ENCODE measurements around the gene JDP2.

The JDP2 gene

GRCh38 chr14:75406856-75407255 lies 21.0 kb upstream of the JDP2 start:
- Histone ChIP-seq H4K20me1 (ENCODE audit: insufficient read depth, low read length) (no peaks in the 10 kb centered on the region), H3K79me2 (ENCODE audit: insufficient read depth, low read length) (no peaks in the 10 kb centered on the region), H3K27ac (ENCODE audit: low read depth, low read length, poor library complexity, severe bottlenecking) (no peak overlapping the region), H3K27me3 (ENCODE audit: insufficient read depth, low read length) (peaks cover 5% of the 10 kb centered on the region; the same call in 1 of the 2 replicates), H3K36me3 (ENCODE audit: insufficient read depth, low read length) (no peaks in the 10 kb centered on the region), H3K9me3 (ENCODE audit: low read length) (no peaks in the 10 kb centered on the region), H3K4me3 (ENCODE audit: low read depth, low read length, poor library complexity, severe bottlenecking) (no peak overlapping the region), H3F3A (ENCODE audit: insufficient read depth, low read length) (no peaks in the 10 kb centered on the region), H3K4me1 (ENCODE audit: insufficient read depth, low read length, severe bottlenecking) (no peaks in the 10 kb centered on the region), H3K9ac (ENCODE audit: low read length) (no peak overlapping the region), H3K4me2 (ENCODE audit: low read length) (no peak overlapping the region), H3K9me2 (ENCODE audit: low read depth, low read length) (no peaks in the 10 kb centered on the region), H2AFZ (ENCODE audit: low read length) (no peak overlapping the region)
- TF ChIP-seq CTCF (IDR thresholded peaks at IDR 0.05; ENCODE audit: low read length) (no peak), EZH2 (IDR thresholded peaks at IDR 0.05; ENCODE audit: borderline replicate concordance, low read length) (no peak)

DNA sequence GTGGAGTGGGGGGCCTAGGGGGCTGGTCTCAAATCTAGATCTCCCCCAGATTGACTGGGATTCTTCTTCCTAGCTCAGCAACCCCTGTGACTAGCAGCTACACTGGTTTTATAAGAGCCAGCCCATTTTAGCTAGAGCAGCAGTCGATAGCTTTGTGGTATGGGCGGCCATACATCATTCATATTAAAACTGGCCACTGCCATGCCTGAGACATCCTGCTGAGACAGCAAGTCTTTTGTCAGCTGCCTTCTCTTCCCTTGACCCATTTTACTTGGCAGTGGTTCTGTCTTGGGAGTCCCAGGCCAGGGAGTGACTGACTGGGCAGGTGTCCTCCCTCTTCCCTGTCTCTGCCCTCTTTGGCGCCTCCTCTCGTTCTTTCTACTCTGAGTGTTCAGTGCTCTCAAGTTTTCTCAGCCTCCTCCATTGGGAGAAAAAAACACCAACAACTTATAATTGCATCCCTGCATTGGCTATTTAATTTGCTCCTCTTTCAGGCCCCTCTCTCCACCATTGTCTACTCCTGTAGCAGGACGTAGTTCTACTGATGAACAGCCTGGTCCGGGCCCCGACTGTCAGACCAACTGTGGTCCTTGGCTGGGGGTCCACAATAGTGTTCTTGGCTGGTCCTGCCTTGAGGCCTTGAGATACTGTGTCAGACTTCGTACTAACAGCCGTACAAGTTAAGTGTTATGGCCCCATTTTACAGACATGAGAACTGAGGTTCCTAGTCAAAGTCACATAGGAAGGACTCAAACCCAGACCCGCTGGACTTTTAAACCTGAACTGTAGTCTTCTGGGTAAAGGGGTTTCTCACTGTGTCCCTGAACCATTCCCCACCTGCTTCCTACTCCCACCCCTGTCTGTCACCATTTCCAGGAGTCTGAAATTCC lies 18.3 kb upstream of the JDP2 start:
- no peak overlapping the region for H3K4me3 ChIP-seq (ENCODE audit: low read depth, low read length, poor library complexity, severe bottlenecking)
- H3K4me2 ChIP-seq (ENCODE audit: low read length) = no peak overlapping the region
- no peak overlapping the region for H3K9ac ChIP-seq (ENCODE audit: low read length)
- H3K9me2 ChIP-seq (ENCODE audit: low read depth, low read length) = no peaks in the 10 kb centered on the region
- H3K4me1 ChIP-seq (ENCODE audit: insufficient read depth, low read length, severe bottlenecking) = no peaks in the 10 kb centered on the region
- no peaks in the 10 kb centered on the region; the same call in 1 of the 2 replicates for H3K36me3 ChIP-seq (ENCODE audit: insufficient read depth, low read length)
- H3K9me3 ChIP-seq (ENCODE audit: low read length) = 0 out of 2 replicates have a peak, but pooled peaks cover 3% of the 10 kb centered on the region
- no peaks in the 10 kb centered on the region; the same call in 1 of the 2 replicates for H3K27me3 ChIP-seq (ENCODE audit: insufficient read depth, low read length)
- H3F3A ChIP-seq (ENCODE audit: insufficient read depth, low read length) = no peaks in the 10 kb centered on the region
- H4K20me1 ChIP-seq (ENCODE audit: insufficient read depth, low read length) = no peaks in the 10 kb centered on the region
- TF ChIP-seq EZH2 (IDR thresholded peaks at IDR 0.05; ENCODE audit: borderline replicate concordance, low read length) = no peak
- no peak for TF ChIP-seq CTCF (IDR thresholded peaks at IDR 0.05; ENCODE audit: low read length)
- H3K79me2 ChIP-seq (ENCODE audit: insufficient read depth, low read length) = no peaks in the 10 kb centered on the region
- H2AFZ ChIP-seq (ENCODE audit: low read length) = no peak overlapping the region
- no peak overlapping the region for H3K27ac ChIP-seq (ENCODE audit: low read depth, low read length, poor library complexity, severe bottlenecking)

- Histone ChIP-seq H4K20me1 (ENCODE audit: insufficient read depth, low read length) (no peaks in the 10 kb centered on the region), H3K27me3 (ENCODE audit: insufficient read depth, low read length) (no peaks in the 10 kb centered on the region; the same call in 1 of the 2 replicates), H3K4me1 (ENCODE audit: insufficient read depth, low read length, severe bottlenecking) (no peaks in the 10 kb centered on the region), H3K4me3 (ENCODE audit: low read depth, low read length, poor library complexity, severe bottlenecking) (no peak overlapping the region), H3K9me2 (ENCODE audit: low read depth, low read length) (no peaks in the 10 kb centered on the region), H2AFZ (ENCODE audit: low read length) (no peak overlapping the region), H3K9me3 (ENCODE audit: low read length) (0 out of 2 replicates have a peak, but pooled peaks cover 3% of the 10 kb centered on the region), H3K27ac (ENCODE audit: low read depth, low read length, poor library complexity, severe bottlenecking) (no peak overlapping the region), H3F3A (ENCODE audit: insufficient read depth, low read length) (no peaks in the 10 kb centered on the region), H3K4me2 (ENCODE audit: low read length) (no peak overlapping the region), H3K79me2 (ENCODE audit: insufficient read depth, low read length) (no peaks in the 10 kb centered on the region), H3K36me3 (ENCODE audit: insufficient read depth, low read length) (no peaks in the 10 kb centered on the region; the same call in 1 of the 2 replicates), H3K9ac (ENCODE audit: low read length) (no peak overlapping the region)
- no peak for TF ChIP-seq EZH2 (IDR thresholded peaks at IDR 0.05; ENCODE audit: borderline replicate concordance, low read length)
These were observed 16.6 kb upstream of the JDP2 start for GRCh38 chr14:75411214-75411540.

All from OCI-LY1 (cell line).